ENCODE results near the gene ZNF175. TPM values are rescaled to one million over a fixed set of nuclear protein-coding genes. Genes with fewer than 3 reads are reported as not detected.
A peak's percentile ranks its signal among the peaks of the same experiment; 100 is the strongest.

Gene ZNF175
- total and polyA plus RNA-seq, 9 of the 15 experiments (the other 6 are each of a cell fraction or from before 2014, with no cell fraction given): 3.7 to 37.9 (median 14.0) TPM

GRCh38 chr19:51607920-51608562 lies 37.0 kb downstream of the ZNF175 start (continued):
- 0 out of 2 replicates have a peak, but pooled peaks have one; percentile 50 for TF ChIP-seq ZFP91 (CRISPR knock-in tag; IDR thresholded peaks at IDR 0.05)
- no peak for TF ChIP-seq RHOXF2B (CRISPR knock-in tag; conservative IDR thresholded peaks at IDR 0.05)
- TF ChIP-seq THRAP3 (IDR thresholded peaks at IDR 0.05; ENCODE audit: borderline replicate concordance): no peak
- TF ChIP-seq THRB (CRISPR knock-in tag; conservative IDR thresholded peaks at IDR 0.05): no peak
- no peak for TF ChIP-seq ID3 (CRISPR knock-in tag; IDR thresholded peaks at IDR 0.05)
- TF ChIP-seq ID3 (tag; IDR thresholded peaks at IDR 0.05): peak; percentile 64; the same call in 1 of the 2 replicates
- TF ChIP-seq E4F1 (CRISPR knock-in tag; IDR thresholded peaks at IDR 0.05; ENCODE audit: borderline replicate concordance): no peak
- no peak for TF ChIP-seq KAT2B (IDR thresholded peaks at IDR 0.05; ENCODE audit: low read depth, low read length)
- TF ChIP-seq OTX1 (CRISPR knock-in tag; IDR thresholded peaks at IDR 0.05): no peak
- no peak for TF ChIP-seq MCM5 (IDR thresholded peaks at IDR 0.05; ENCODE audit: low read depth)
- TF ChIP-seq ELF4 (CRISPR knock-in tag; IDR thresholded peaks at IDR 0.05): no peak
- peak; percentile 92 for TF ChIP-seq E2F5 (CRISPR knock-in tag; IDR thresholded peaks at IDR 0.05)
- TF ChIP-seq ZBTB9 (CRISPR knock-in tag; IDR thresholded peaks at IDR 0.05): no peak
- no peak for TF ChIP-seq ZNF274 (IDR thresholded peaks at IDR 0.05; ENCODE audit: borderline replicate concordance, low read depth, low read length)
- peak; percentile 34; the same call in 1 of the 2 replicates for TF ChIP-seq ESRRA (IDR thresholded peaks at IDR 0.05; ENCODE audit: borderline replicate concordance, low read depth)
- no peak for TF ChIP-seq ATF2 (CRISPR knock-in tag; IDR thresholded peaks at IDR 0.05)
- no peak for TF ChIP-seq CHCHD3 (CRISPR knock-in tag; IDR thresholded peaks at IDR 0.05)

Data from K562 (cell line).